Activated naive CD4-positive, alpha-beta T cell treated with anti-CD3 and anti-CD28 coated beads, Interleukin-2, amount 10 ng/mL, durations not matched to agents 7 days and 5 days (primary cell): ENCODE results near the gene TOMT.
"Not testable (repeated sequence)": the region's sequence is repeated elsewhere in the genome, so short reads cannot be mapped to it uniquely, and the experiment has no call there.

Source experiments
- CTCF ChIA-PET: fragments of 350-600 bp; sonication (Branson Sonifier 250); formaldehyde crosslinking; loops from one replicate; lab custom pipeline; 2021; ENCODE audit warnings: antibody characterized with exemption; lab: Charles Lee
- DNase-seq: peaks from one replicate; pipeline ENCODE4 v3.0.0-alpha.2; 2020
- H3K27ac Mint-ChIP-seq: one replicate; pipeline ENCODE4 v1.8.0; 2021; ENCODE audit warnings: mild to moderate bottlenecking, moderate library complexity, mixed read lengths
- H3K27me3 Mint-ChIP-seq: one replicate; pipeline ENCODE4 v1.8.0; 2021; ENCODE audit warnings: mild to moderate bottlenecking, mixed read lengths
- H3K36me3 Mint-ChIP-seq: one replicate; pipeline ENCODE4 v1.8.0; 2021; ENCODE audit warnings: mixed read lengths
- H3K4me1 Mint-ChIP-seq: one replicate; pipeline ENCODE4 v1.8.0; 2021; ENCODE audit warnings: mixed read lengths
- H3K4me3 Mint-ChIP-seq: one replicate; pipeline ENCODE4 v1.8.0; 2021; ENCODE audit warnings: mild to moderate bottlenecking, moderate library complexity, mixed read lengths
- H3K9me3 Mint-ChIP-seq: one replicate; pipeline ENCODE4 v1.8.0; 2021; ENCODE audit warnings: mixed read lengths

TOMT gene

DNA sequence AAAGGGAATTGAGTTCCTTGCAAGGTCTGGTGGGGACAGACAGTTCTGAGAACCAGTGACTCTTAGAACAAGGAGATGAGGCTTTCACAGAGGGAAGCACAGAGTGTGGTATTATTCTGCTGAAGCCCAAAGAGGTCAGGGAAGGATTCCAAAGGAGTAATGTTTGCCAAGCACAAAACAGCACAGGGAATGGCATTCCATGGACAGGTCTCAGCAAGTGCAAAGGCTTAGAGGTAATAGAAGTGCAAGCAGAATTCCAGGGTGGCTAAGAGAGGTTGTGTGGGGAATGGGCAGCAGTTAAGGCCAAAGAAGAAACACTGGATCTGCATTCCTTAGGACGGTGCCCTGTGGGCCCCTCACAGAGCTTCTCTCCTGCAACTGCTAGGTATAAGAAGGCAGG is 36.4 kb downstream of the TOMT start:
- H3K4me1 Mint-ChIP-seq, H3K4me3 Mint-ChIP-seq, H3K9me3 Mint-ChIP-seq, H3K36me3 Mint-ChIP-seq, DNase-seq, H3K27ac Mint-ChIP-seq: not testable (repeated sequence)
- CTCF ChIA-PET = interaction anchor here (0.8 to 3.8 kb wide), 3 partner anchors 55 to 163 kb away, joined by 3 to 64 read pairs (median 3); no protein-coding TSS in a partner anchor
- peaks cover 32% of the 10 kb centered on the region for H3K27me3 Mint-ChIP-seq

DNA sequence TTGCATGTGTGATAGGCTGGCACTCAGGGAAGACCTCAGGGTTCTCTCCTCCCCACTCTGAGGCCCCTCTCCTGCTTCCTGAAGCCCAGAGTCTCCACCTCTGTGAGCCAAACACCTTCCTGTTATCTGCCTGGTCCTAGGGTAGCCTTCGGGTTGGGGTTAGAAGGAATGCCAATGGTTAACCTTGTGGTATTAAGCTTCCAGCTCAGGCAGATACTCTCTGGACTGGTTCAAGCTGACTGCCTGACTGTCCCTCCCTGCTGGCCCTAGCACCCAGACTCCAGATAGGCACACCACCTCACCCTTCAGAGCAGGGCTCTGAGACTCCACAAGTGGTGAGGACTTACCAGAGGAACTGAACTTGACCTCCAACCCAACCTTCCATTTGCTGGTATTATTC is 36.8 kb downstream of the TOMT start:
- not testable (repeated sequence) for H3K4me3 Mint-ChIP-seq, H3K36me3 Mint-ChIP-seq, H3K9me3 Mint-ChIP-seq, DNase-seq, H3K4me1 Mint-ChIP-seq, H3K27ac Mint-ChIP-seq
- peaks cover 32% of the 10 kb centered on the region for H3K27me3 Mint-ChIP-seq
- CTCF ChIA-PET = interaction anchor here (1.3 to 4.3 kb wide), 5 partner anchors 13 to 287 kb away, joined by 3 to 64 read pairs (median 21); no protein-coding TSS in a partner anchor

DNA sequence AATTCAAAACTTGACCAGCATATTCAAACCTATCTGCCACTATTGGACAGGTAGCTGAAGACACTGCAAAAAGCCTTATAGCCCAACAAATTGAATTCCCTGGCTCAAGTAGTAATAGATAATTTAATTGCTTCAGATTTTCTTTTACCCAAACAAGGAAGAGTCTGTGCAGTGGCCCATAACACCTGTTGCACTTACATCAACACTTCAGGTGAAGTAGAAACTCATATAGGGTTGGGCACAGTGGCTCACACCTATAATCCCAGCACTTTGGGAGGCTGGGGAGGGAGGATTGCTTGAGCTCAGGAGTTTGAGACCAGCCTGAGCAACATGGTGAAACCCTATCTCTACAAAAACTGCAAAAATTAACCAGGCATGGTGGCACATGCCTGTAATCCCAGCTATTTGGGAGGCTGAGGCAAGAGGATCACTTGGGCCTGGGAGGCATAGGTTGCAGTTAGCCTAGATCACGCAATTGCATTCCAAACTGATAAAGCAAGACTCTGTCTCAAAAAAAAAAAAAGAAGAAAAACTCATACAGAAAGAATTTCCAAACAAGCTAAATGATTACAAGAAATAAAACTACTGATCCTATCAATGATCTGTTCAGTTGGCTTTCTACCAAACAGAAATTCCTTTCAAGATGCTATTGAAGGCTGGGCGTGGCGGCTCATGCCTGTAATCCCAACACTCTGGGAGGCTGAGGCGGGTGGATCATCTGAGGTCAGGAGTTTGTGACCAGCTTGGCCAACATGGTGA is 39.3 kb downstream of the TOMT start:
- CTCF ChIA-PET = interaction anchor here (1.0 to 4.3 kb wide), 25 partner anchors 9 to 390 kb away, joined by 3 to 64 read pairs (median 5); no protein-coding TSS in a partner anchor
- no peak for DNase-seq
- no peaks in the 10 kb centered on the region for H3K9me3 Mint-ChIP-seq
- H3K4me3 Mint-ChIP-seq = no peak overlapping the region
- H3K36me3 Mint-ChIP-seq = no peaks in the 10 kb centered on the region
- H3K27ac Mint-ChIP-seq = no peak overlapping the region
- peaks cover 33% of the 10 kb centered on the region for H3K27me3 Mint-ChIP-seq
- no peaks in the 10 kb centered on the region for H3K4me1 Mint-ChIP-seq

DNA sequence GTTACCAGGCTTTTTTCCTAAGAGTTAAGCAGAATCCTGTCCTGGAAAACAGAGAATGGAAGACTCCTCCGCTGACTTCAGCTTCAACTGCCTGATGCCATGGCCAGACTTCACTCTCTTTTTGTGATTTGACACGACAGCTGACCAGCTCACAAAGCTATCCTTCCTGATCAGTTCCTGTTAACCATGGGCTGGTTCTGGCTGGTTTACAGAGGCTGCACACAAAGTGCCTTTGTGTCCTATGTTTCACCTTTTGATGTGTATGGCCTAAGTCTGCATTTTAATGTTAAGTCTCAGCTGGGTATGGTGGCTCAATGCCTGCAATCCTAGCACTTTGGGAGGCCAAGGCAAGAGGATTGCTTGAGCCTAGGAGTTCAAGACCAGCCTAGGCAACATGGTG is 40.9 kb downstream of the TOMT start:
- Mint-ChIP-seq H3K27ac (no peak overlapping the region), H3K9me3 (no peaks in the 10 kb centered on the region), H3K4me1 (no peaks in the 10 kb centered on the region), H3K4me3 (no peak overlapping the region), H3K27me3 (peaks cover 34% of the 10 kb centered on the region), H3K36me3 (no peaks in the 10 kb centered on the region)
- DNase-seq = no peak
- CTCF ChIA-PET = interaction anchor here (0.7 to 4.3 kb wide), 7 partner anchors 12 to 284 kb away, joined by 3 to 26 read pairs (median 4); no protein-coding TSS in a partner anchor

DNA sequence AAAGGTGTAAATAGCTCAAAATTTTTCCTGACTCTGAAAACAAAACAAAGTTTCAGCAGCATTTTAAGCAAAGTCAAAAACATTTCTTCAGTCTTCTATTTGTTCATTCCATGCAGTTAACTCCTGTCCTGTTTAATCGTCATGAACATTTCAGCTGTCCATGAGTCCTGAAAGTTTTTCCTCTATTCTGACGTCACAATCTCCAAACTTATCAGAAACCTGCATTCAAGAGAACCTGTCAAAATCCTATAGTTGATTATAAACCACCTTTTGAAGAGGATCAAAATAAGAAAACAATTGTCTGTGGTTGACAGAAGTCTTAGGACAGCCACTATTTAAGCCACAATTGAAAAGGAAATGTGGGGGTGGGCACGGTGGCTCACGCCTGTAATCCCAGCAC is 45.2 kb downstream of the TOMT start:
- no peaks in the 10 kb centered on the region for H3K4me1 Mint-ChIP-seq
- no peak for DNase-seq
- CTCF ChIA-PET = interaction anchor here (0.7 to 1.0 kb wide), 2 partner anchors 156 to 176 kb away, joined by 3 to 4 read pairs; no protein-coding TSS in a partner anchor
- H3K9me3 Mint-ChIP-seq = no peaks in the 10 kb centered on the region
- no peaks in the 10 kb centered on the region for H3K36me3 Mint-ChIP-seq
- H3K27me3 Mint-ChIP-seq = peaks cover 18% of the 10 kb centered on the region
- no peak overlapping the region for H3K4me3 Mint-ChIP-seq
- H3K27ac Mint-ChIP-seq = no peak overlapping the region

DNA sequence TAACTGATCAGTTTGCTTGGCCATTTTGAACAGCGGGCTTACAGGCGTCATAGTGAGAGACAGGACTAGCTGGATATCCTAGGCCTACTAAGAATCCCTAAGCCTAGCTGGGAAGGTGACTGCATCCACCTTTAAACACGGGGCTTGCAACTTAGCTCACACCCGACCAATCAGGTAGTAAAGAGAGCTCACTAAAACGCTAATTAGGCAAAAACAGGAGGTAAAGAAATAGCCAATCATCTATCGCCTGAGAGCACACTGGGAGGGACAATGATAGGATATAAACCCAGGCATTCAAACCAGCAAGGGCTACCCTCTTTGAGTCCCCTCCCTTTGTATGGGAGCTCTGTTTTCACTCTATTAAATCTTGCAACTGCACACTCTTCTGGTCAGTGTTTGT is 48.1 kb downstream of the TOMT start:
- not testable (repeated sequence) for H3K27ac Mint-ChIP-seq, H3K4me1 Mint-ChIP-seq, H3K9me3 Mint-ChIP-seq, DNase-seq, H3K36me3 Mint-ChIP-seq, H3K4me3 Mint-ChIP-seq
- CTCF ChIA-PET = interaction anchor here (1.3 to 2.4 kb wide), 2 partner anchors 9 to 25 kb away, joined by 3 to 12 read pairs; no protein-coding TSS in a partner anchor
- peaks cover 20% of the 10 kb centered on the region for H3K27me3 Mint-ChIP-seq

DNA sequence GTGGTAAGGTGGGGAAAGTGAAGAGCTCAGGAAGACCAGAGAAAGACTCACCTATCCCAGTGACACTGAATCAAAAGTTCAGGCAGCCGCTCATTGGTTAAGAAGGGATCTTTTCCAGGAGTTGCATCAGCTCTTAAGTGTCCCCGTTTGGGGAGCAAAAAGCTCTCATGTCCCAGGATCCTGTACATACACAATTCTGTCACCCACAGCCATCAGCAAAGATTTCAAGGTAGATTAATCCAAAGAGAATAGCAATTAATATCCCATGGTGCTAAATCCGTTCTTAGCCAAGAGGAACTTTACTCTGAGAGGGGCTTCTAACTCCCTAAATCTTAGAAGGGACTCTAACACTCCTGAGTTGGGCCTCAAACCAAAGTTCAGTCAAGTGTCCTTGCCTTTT is 49.1 kb downstream of the TOMT start:
- Mint-ChIP-seq H3K36me3 (no peaks in the 10 kb centered on the region), H3K27ac (no peak overlapping the region), H3K4me1 (no peaks in the 10 kb centered on the region), H3K9me3 (no peaks in the 10 kb centered on the region), H3K4me3 (no peak overlapping the region), H3K27me3 (peaks cover 22% of the 10 kb centered on the region)
- CTCF ChIA-PET = interaction anchor here (2.4 kb wide), 1 partner anchor 10 kb away, joined by 12 read pairs; no protein-coding TSS in a partner anchor
- no peak for DNase-seq

DNA sequence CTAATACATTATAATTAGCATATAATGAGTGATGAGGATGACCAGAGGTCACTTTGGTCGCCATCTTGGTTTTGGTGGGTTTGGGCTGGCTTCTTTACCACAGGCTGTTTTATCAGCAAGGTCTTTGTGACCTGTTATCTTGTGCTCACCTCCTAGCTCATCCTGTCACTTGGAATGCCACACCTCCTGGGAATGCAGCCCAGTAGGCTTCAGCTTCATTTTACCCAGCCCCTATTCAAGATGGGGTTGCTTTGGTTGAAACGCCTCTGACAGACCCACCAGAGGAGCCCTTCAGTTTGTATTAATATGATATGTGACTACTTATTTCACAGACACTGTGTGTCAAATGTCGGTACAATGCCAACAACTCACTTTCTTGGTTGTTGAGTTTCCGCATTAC is 50.0 kb downstream of the TOMT start:
- CTCF ChIA-PET = interaction anchor here (0.9 to 2.4 kb wide), 2 partner anchors 12 to 131 kb away, joined by 3 to 11 read pairs; no protein-coding TSS in a partner anchor

DNA sequence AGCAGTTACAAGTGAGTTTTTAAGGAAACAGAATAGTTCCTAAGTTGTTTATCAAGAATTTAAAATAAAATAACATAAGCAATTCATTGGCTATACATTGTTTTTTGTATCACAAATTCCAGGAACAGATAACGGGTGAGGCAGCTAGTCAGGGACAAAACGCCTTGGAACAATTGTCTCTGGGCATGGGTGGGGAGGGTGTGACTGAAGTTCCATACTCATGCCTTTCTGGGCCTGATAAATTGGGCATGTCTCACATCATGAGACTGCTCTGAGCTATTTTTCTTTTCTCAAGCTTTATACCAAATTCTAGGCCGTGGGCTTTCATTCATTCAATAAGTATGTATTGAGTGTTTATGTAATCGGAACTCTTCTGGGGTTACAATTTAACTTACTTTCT is 51.4 kb downstream of the TOMT start:
- DNase-seq = no peak
- Mint-ChIP-seq H3K4me1 (no peaks in the 10 kb centered on the region), H3K9me3 (no peaks in the 10 kb centered on the region), H3K36me3 (no peaks in the 10 kb centered on the region), H3K27me3 (peaks cover 19% of the 10 kb centered on the region), H3K4me3 (no peak overlapping the region), H3K27ac (no peak overlapping the region)
- CTCF ChIA-PET = interaction anchor here (2.4 kb wide), 1 partner anchor 13 kb away, joined by 11 read pairs; no protein-coding TSS in a partner anchor

More for the DNA sequence above, 50.0 kb downstream of the TOMT start:
- Mint-ChIP-seq H3K4me3 (no peak overlapping the region), H3K27ac (no peak overlapping the region), H3K4me1 (no peaks in the 10 kb centered on the region), H3K27me3 (peaks cover 21% of the 10 kb centered on the region), H3K9me3 (no peaks in the 10 kb centered on the region), H3K36me3 (no peaks in the 10 kb centered on the region)
- DNase-seq = no peak
